ENCODE measurements around the gene ANK2.

DNA sequence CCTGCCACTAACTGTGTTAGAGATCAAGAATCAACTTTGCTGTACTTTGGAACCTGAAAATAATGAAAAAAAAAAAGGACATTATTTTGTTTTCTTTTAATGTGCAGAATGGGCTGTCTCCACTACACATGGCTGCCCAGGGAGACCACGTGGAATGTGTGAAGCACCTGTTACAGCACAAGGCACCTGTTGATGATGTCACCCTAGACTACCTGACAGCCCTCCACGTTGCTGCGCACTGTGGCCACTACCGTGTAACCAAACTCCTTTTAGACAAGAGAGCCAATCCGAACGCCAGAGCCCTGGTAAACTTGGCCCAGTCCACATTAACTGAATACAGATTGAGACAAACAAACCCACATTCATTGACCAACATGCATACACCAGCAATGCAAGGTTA lies 206.2 kb downstream of the ANK2 start:
- TF ChIP-seq, protein P1, sequence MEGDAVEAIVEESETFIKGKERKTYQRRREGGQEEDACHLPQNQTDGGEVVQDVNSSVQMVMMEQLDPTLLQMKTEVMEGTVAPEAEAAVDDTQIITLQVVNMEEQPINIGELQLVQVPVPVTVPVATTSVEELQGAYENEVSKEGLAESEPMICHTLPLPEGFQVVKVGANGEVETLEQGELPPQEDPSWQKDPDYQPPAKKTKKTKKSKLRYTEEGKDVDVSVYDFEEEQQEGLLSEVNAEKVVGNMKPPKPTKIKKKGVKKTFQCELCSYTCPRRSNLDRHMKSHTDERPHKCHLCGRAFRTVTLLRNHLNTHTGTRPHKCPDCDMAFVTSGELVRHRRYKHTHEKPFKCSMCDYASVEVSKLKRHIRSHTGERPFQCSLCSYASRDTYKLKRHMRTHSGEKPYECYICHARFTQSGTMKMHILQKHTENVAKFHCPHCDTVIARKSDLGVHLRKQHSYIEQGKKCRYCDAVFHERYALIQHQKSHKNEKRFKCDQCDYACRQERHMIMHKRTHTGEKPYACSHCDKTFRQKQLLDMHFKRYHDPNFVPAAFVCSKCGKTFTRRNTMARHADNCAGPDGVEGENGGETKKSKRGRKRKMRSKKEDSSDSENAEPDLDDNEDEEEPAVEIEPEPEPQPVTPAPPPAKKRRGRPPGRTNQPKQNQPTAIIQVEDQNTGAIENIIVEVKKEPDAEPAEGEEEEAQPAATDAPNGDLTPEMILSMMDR (conservative IDR thresholded peaks at IDR 0.05; ENCODE audit: low read length), result no peak
- no peak for TF ChIP-seq EZH2phosphoT487 (IDR thresholded peaks at IDR 0.05; ENCODE audit: borderline replicate concordance)

Data from Loucy (cell line).